HepG2 (cell line): ENCODE results near the gene TBL3. TPM values are rescaled to one million over a fixed set of nuclear protein-coding genes. Genes with fewer than 3 reads are reported as not detected.
A peak's percentile ranks its signal among the peaks of the same experiment; 100 is the strongest.

Experiments used
- KLF15 ChIP-seq: sonication (generic); formaldehyde crosslinking; IDR thresholded peaks from 2 replicates; pipeline ENCODE4 v1.8.1; 2023; ENCODE audit warnings: borderline replicate concordance, mild to moderate bottlenecking, inconsistent platforms, missing genetic modification reagents, mixed read lengths
- RAD51 ChIP-seq: fragments of 450-650 bp; IDR thresholded peaks from 2 replicates; pipeline ENCODE4 v1.6.1; 2016; ENCODE audit warnings: borderline replicate concordance
- RBFOX2 ChIP-seq: fragments of 200-400 bp; formaldehyde crosslinking; IDR thresholded peaks from 2 replicates; pipeline ENCODE4 v1.6.1; 2017; ENCODE audit warnings: low read depth, mild to moderate bottlenecking, low read length
- TGIF2 ChIP-seq: IDR thresholded peaks from 2 replicates; pipeline ENCODE4 v1.6.1; 2016; ENCODE audit warnings: control low read depth, missing compliant biosample characterization
- ZNF24 ChIP-seq: fragments of 450-650 bp; IDR thresholded peaks from 2 replicates; pipeline ENCODE4 v1.6.1; 2017; ENCODE audit warnings: antibody characterized with exemption, mild to moderate bottlenecking
- ZNF318 ChIP-seq: sonication (generic); formaldehyde crosslinking; IDR thresholded peaks from 2 replicates; pipeline ENCODE4 v1.4.0; 2020; ENCODE audit warnings: mild to moderate bottlenecking, missing genetic modification reagents
- polyA plus RNA-seq, 8 experiments: library from polyadenylated mRNA; depleted of rRNA in 3 of 8; stranded (reverse) in 7 of 8; unstranded in 1 of 8; fragments of >200 nt; fragmentation: Illumina TruSeq in 4 of 8; extraction: Trizol in 4 of 8; gene quantifications; 2 replicates each; pipeline versions ENCODE4 v1.2.1 to v1.2.3, GENCODE V29; 2011 to 2016; ENCODE audit warnings: low read depth in 4 of 8, missing spikeins in 1 of 8, mixed read lengths in 1 of 8; ENCODE audit not compliant: insufficient read depth in 1 of 8
- total RNA-seq, 5 experiments: library from RNA; depleted of rRNA; stranded (reverse); fragments of >200 nt; fragmentation: Illumina TruSeq; extraction: Trizol; gene quantifications; 2 replicates each; pipeline ENCODE4 v1.2.3, GENCODE V29; 2016; ENCODE audit warnings: low read depth in 1 of 5

TBL3 gene
- total and polyA plus RNA-seq, 2 of the 13 experiments (the other 11 are each of a cell fraction or from before 2014, with no cell fraction given): 16.8 to 38.0 TPM

GRCh38 chr16:1984347-1985225 lies 12.7 kb downstream of the TBL3 start (continued):
- TF ChIP-seq ZNF318 (CRISPR knock-in tag): no peak
- TF ChIP-seq RAD51: no peak
- no peak for TF ChIP-seq ZNF24
- TF ChIP-seq TGIF2 (CRISPR knock-in tag): no peak
- TF ChIP-seq RBFOX2: 0 out of 2 replicates have a peak, but pooled peaks have one; percentile 8
- TF ChIP-seq KLF15 (CRISPR knock-in tag): no peak
